GM19099 (cell line): ENCODE results near the gene ABHD12.
A peak's percentile ranks its signal among the peaks of the same experiment; 100 is the strongest.

Source experiments
- POLR2A ChIP-seq: IDR thresholded peaks from 3 replicates; pipeline ENCODE4 v1.6.1; 2011; ENCODE audit warnings: low read depth; ENCODE audit not compliant: insufficient read length; ENCODE audit errors: extremely low read depth

The ABHD12 gene

GRCh38 chr20:25308671-25309394 lies 81.8 kb downstream of the ABHD12 start:
- no peak for TF ChIP-seq POLR2A

GRCh38 chr20:25308083-25308491 lies 82.5 kb downstream of the ABHD12 start:
- TF ChIP-seq POLR2A = no peak

GRCh38 chr20:25306991-25307903 lies 83.4 kb downstream of the ABHD12 start:
- no peak for TF ChIP-seq POLR2A

- no peak for TF ChIP-seq POLR2A
Observed at GRCh38 chr20:25304025-25304549, 86.5 kb downstream of the ABHD12 start.

- TF ChIP-seq POLR2A = no peak
Observed at GRCh38 chr20:25303292-25304024, 87.2 kb downstream of the ABHD12 start.

- TF ChIP-seq POLR2A = no peak
Observed at GRCh38 chr20:25302596-25302995, 88.0 kb downstream of the ABHD12 start.

- no peak for TF ChIP-seq POLR2A
Observed at GRCh38 chr20:25301357-25301920, 89.2 kb downstream of the ABHD12 start.

- TF ChIP-seq POLR2A = no peak
Observed at GRCh38 chr20:25300496-25301170, 90.0 kb downstream of the ABHD12 start.

GRCh38 chr20:25299806-25300205 lies 90.8 kb downstream of the ABHD12 start:
- no peak for TF ChIP-seq POLR2A

GRCh38 chr20:25297141-25297905 lies 93.3 kb downstream of the ABHD12 start:
- peak; percentile 43 for TF ChIP-seq POLR2A

GRCh38 chr20:25296094-25297093 lies 94.2 kb downstream of the ABHD12 start:
- no peak for TF ChIP-seq POLR2A

- no peak for TF ChIP-seq POLR2A
Observed at GRCh38 chr20:25295386-25296093, 95.1 kb downstream of the ABHD12 start.
